ENCODE results near the gene ARHGAP15.
"Not testable (repeated sequence)": the region's sequence is repeated elsewhere in the genome, so short reads cannot be mapped to it uniquely, and the experiment has no call there.

ARHGAP15 gene

GRCh38 chr2:143128681-143129580, at the start of gene ARHGAP15:
ARHGAP15 (plus strand) TSS chr2:143129419.
- no peak for DNase-seq

GRCh38 chr2:143081616-143082015, 47.6 kb upstream of the ARHGAP15 start:
- DNase-seq = no peak

GRCh38 chr2:143083636-143084035, 45.6 kb upstream of the ARHGAP15 start:
- no peak for DNase-seq

- DNase-seq = no peak
Observed at GRCh38 chr2:143084462-143084861, 44.8 kb upstream of the ARHGAP15 start.

- no peak for DNase-seq
Observed at GRCh38 chr2:143085125-143085784, 44.0 kb upstream of the ARHGAP15 start.

GRCh38 chr2:143087033-143087432, 42.2 kb upstream of the ARHGAP15 start:
- no peak for DNase-seq

GRCh38 chr2:143088388-143088787, 40.8 kb upstream of the ARHGAP15 start:
- DNase-seq = no peak

- DNase-seq = not testable (repeated sequence)
Observed at GRCh38 chr2:143089520-143089919, 39.7 kb upstream of the ARHGAP15 start.

- DNase-seq = peak; percentile 97
Observed at GRCh38 chr2:143110758-143111428, 18.3 kb upstream of the ARHGAP15 start.

- DNase-seq = no peak
Observed at GRCh38 chr2:143117225-143117624, 12.0 kb upstream of the ARHGAP15 start.

GRCh38 chr2:143121079-143121478, 8.1 kb upstream of the ARHGAP15 start:
- DNase-seq = no peak

- no peak for DNase-seq
Observed at GRCh38 chr2:143121957-143122356, 7.3 kb upstream of the ARHGAP15 start.

- no peak for DNase-seq
Observed at GRCh38 chr2:143123911-143124310, 5.3 kb upstream of the ARHGAP15 start.

- no peak for DNase-seq
Observed at GRCh38 chr2:143124445-143124844, 4.8 kb upstream of the ARHGAP15 start.

- no peak for DNase-seq
Observed at GRCh38 chr2:143125717-143126116, 3.5 kb upstream of the ARHGAP15 start.

GRCh38 chr2:143132355-143132754, 3.1 kb downstream of the ARHGAP15 start:
- no peak for DNase-seq

GRCh38 chr2:143133783-143134182, 4.6 kb downstream of the ARHGAP15 start:
- DNase-seq = no peak

GRCh38 chr2:143138292-143138691, 9.1 kb downstream of the ARHGAP15 start:
- no peak for DNase-seq

- no peak for DNase-seq
Observed at GRCh38 chr2:143139835-143140393, 10.7 kb downstream of the ARHGAP15 start.

GRCh38 chr2:143140864-143141661, 11.8 kb downstream of the ARHGAP15 start:
- no peak for DNase-seq

GRCh38 chr2:143142598-143142997, 13.4 kb downstream of the ARHGAP15 start:
- DNase-seq = no peak

- no peak for DNase-seq
Observed at GRCh38 chr2:143144813-143145455, 15.7 kb downstream of the ARHGAP15 start.
